A172 (cell line): ENCODE results near the gene TRPV2. TPM values are rescaled to one million over a fixed set of nuclear protein-coding genes. Genes with fewer than 3 reads are reported as not detected.

Source experiments
- DNase-seq: peaks from one replicate; pipeline ENCODE4 v3.0.0-alpha.2; 2015; ENCODE audit warnings: low spot score
- total RNA-seq: library from RNA; depleted of rRNA; stranded (reverse); fragments of >200 nt; shearing (Covaris generic); gene quantifications from 2 replicates; pipeline ENCODE4 v1.2.3, GENCODE V29; 2014

TRPV2 gene
- total RNA-seq, 1 experiment from 2014 or later, result not detected

GRCh38 chr17:16455997-16456741 lies 40.8 kb downstream of the TRPV2 start:
- DNase-seq, result no peak

- no peak for DNase-seq
These were observed 41.5 kb downstream of the TRPV2 start for GRCh38 chr17:16456742-16457316.

GRCh38 chr17:16459271-16459670 lies 43.9 kb downstream of the TRPV2 start:
- DNase-seq, result no peak

DNA sequence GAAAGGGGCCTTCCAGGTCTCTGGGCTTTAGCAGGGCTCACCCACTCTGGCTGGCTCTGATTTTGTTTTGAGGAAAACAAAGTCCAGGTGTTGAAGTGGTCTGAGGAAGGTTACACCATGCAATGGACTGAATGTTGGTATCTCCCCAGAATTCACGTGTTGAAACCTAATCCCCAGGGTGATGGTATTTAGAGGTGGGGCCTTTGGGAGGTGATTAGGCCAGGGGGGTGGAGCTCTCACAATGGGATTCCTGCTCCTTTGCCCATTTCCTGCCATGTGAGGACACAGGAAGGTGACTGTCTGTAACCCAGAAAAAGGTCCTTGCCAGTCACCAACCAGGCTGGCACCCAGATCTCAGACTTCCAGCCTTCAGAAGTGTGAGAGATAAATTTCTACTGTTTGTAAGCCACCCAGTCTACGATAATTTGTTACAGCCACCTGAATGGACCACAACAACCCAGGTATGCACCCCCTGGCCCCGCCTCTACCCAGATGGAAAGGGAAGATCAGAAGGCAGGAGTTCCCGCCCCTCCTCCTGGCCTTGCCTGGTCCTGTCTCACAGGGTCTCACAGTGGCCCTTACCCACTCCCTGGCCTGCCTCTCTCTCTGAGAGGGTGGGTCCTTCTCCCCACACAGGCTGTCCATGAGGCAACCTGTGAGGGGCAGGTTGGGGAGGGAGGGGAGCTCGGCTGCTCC lies 44.6 kb downstream of the TRPV2 start:
- DNase-seq, result peak; percentile 71

DNA sequence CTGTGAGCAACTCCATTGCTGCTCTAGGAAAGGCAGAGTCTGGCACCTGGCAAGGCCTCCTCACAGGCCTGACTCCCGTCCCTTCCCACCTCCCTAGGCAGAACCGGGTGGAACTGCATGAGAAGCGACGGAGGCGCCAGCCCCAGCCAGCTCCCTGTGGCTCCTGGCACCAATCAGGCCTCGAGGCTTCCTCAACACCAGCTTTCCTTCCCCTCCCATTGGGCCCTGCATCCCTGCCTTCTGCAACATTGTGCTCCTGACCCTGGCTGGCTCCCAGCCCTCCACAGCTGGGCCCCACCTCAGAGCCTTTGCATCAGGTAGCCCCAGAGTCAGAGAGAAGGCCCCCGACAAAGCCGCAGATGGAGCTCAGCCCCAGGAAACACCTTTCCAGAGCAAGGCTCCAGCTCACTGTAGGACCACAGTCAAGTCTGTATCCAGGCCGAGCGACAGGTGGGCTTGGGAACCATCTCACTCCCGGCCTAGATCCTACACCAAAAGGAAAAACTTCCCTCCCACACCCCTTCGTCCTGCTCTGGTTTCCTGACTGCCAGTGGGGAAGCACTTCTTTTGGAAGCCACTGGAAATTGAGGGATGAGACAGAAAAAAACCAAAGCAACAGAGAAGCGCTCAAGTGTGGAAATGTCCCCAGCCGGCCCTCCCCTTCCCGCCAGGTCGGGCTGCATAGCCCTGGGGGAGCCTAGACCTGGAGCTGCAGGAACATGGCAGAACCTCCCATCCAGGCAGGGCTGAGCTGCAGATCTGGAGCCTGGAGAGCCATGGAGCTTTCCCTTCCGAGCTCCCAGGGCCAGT lies 45.6 kb downstream of the TRPV2 start:
- no peak for DNase-seq

GRCh38 chr17:16461606-16461866 lies 46.2 kb downstream of the TRPV2 start:
- no peak for DNase-seq

- DNase-seq, result no peak
These were observed 46.9 kb downstream of the TRPV2 start for GRCh38 chr17:16462070-16462864.

- DNase-seq, result peak; percentile 82
These were observed 48.3 kb downstream of the TRPV2 start for GRCh38 chr17:16463358-16464302.

DNA sequence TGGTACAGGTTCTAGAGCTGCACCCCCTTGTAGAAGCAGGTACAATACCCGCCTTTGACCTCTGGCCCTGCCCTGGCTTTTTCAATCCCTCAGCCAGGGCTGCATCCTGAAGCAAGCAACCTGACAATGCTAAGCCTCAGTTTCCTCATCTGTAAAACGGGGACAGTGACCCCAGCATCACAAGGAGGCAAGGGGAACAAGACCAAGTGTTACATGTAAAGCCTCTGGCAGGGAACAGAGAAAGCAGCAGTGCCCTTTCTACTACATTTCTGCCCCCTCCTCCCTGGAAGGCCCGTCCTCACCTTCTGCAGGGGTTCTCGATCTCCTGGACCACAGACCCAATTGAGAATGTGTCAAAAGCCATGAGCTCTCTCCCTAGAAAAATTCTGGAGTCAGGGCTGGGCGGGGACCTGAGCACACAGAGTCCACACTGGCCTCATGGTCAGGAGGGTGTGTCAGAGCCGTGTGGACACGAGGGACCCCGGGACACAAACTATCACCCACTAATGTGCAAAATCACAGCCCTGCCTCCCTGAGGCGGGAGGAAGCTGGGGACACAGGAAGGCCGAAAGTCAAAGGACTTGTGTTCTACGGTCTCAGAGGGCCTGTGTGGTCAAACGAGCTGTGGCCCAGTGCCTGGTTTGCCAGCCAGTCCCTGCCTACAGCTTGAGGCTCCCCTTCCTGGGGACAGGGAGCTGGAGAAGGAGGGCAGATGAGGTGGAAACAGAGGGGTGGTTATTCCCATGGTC lies 49.1 kb downstream of the TRPV2 start:
- DNase-seq, result no peak

- no peak for DNase-seq
These were observed 49.6 kb downstream of the TRPV2 start for GRCh38 chr17:16465052-16465312.

DNA sequence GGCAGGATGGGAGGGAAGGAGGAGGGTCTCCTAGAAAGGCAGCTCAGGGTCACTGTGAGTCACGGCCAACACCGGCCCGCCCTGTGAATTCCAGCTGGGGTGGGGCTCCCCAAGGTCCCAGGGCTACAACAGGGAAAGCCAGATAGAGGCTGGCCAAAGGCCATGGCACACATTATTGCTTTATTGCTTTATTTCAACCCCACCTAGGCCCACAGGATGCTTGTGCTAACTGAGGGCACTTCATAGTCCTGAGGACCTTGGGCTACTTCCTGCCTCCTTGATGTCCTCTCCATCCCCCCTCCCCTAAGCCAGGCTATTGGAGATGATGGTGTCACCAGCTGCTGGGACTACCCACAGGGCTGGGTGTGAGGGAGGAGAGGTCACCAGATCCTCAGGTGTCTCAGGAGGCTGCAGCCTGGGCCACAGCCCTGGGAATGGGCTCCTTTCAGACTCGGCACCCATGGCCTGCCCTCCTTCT lies 50.5 kb downstream of the TRPV2 start:
- DNase-seq, result no peak

GRCh38 chr17:16466407-16466806 lies 51.0 kb downstream of the TRPV2 start:
- no peak for DNase-seq

- no peak for DNase-seq
These were observed 51.7 kb downstream of the TRPV2 start for GRCh38 chr17:16467044-16467443.

GRCh38 chr17:16467886-16468285 lies 52.5 kb downstream of the TRPV2 start:
- no peak for DNase-seq

DNA sequence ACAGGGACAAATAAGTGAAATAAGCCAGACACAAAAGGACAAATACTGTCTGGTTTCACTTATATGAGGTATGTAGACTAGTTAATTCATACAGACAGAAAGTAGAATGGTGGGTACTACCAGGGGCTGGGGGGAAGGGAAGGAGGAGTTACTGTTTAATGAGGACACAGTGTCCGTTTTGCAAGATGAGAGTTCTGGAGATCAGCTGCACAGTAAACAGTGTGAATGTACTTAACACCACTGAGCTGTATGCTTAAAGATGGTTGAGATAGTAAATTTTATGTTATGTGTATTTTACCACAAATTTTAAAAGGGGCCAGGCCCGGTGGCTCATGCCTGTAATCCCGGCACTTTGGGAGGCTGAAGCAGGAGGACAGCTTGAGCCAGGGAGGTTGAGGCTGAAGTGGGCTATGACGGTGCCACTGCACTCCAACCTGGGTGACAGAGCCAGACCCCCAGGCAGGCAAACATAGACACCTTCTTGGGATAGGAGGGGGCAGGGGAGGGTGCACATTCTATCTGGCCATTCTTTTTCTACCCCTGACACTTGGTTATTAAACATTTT lies 53.1 kb downstream of the TRPV2 start:
- no peak for DNase-seq

DNA sequence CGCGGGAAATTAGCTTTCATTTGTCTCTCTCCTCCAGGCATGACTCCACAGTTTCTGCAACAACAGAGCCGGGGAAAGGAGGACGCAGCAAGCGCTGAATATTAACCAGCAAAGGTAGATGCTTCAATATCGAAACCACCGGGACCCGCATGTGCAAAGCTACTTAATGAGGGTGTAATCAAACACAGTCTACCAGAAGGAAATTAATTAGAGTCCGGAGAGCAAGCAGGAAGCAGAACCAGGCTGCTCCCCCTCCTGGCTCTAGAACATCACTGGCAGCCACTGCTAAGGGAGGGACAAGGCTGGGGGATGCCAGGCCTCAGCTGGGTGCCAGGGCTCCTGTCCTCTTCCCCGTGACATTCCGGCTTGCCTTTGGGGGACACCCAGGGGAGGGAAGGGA lies 54.9 kb downstream of the TRPV2 start:
- no peak for DNase-seq

DNA sequence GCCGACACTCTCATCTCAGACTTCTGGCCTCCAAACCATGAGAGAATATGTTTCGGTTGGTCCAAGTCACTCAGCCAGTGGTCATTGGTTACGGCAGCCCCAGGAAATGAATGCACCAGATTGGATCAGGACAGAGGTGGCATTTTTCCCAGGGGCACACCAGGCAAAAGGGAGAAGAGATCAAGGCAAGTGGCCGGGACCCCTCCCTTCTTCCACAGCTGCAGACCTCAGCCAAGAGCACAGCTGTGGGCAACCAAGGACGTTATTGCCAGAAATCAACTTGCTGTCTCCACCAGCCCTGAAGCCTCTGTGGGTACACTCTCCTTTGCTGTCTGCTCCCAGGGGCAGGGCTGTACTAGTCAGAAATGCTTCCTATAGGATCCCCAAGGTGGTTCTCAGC lies 55.9 kb downstream of the TRPV2 start:
- no peak for DNase-seq

DNA sequence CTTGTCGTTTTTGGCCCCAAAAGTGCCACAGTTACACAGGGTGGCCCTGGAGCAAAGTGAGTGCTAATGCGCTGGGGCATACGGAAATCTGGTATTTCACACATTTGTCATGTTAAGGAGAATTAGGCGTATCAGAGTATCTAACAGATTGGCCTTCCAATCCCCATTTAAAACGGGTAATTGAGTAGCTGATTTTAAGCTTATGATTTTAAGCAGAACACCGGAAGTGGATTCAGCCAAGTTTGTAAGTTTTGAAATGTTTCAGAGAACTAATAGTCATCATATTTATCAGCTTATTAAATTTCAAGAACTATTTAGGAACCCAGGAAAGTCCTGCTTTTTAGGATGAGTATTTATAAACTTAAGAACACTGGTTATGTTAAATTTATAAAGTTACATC lies 57.2 kb downstream of the TRPV2 start:
- DNase-seq, result no peak
